Inflammatory macrophage treated with lipopolysaccharide for 1 hour (primary cell): ENCODE results near the gene FOXO6.

ENCODE experiments used
- DNase-seq, 2 donors: peaks; one replicate each; pipeline ENCODE4 v3.0.0-alpha.2; 2020 to 2022

The FOXO6 gene

GRCh38 chr1:41360786-41361494 is at the start of gene FOXO6:
Gene FOXO6 (plus strand): TSS chr1:41361434.
- peak; percentile 94 to 99 for DNase-seq

GRCh38 chr1:41312991-41313645 is 48.1 kb upstream of the FOXO6 start:
- no peak for DNase-seq

GRCh38 chr1:41313661-41314131 is 47.5 kb upstream of the FOXO6 start:
- peak in 1 of 2 donors; percentile 30 for DNase-seq

GRCh38 chr1:41314376-41315145 is 46.7 kb upstream of the FOXO6 start:
- DNase-seq: no peak

- DNase-seq: no peak
These were observed 46.0 kb upstream of the FOXO6 start for GRCh38 chr1:41315146-41315822.

- no peak for DNase-seq
These were observed 45.4 kb upstream of the FOXO6 start for GRCh38 chr1:41315871-41316270.

GRCh38 chr1:41317361-41317760 is 43.9 kb upstream of the FOXO6 start:
- no peak for DNase-seq

GRCh38 chr1:41318135-41318534 is 43.1 kb upstream of the FOXO6 start:
- DNase-seq: no peak

GRCh38 chr1:41319106-41319755 is 42.0 kb upstream of the FOXO6 start:
- DNase-seq: no peak

GRCh38 chr1:41319807-41320711 is 41.2 kb upstream of the FOXO6 start:
- DNase-seq: no peak

GRCh38 chr1:41320895-41321676 is 40.1 kb upstream of the FOXO6 start:
- no peak for DNase-seq

GRCh38 chr1:41322101-41322661 is 39.1 kb upstream of the FOXO6 start:
- no peak for DNase-seq

GRCh38 chr1:41322835-41323234 is 38.4 kb upstream of the FOXO6 start:
- peak in 1 of 2 donors; percentile 36 for DNase-seq

- no peak for DNase-seq
These were observed 38.0 kb upstream of the FOXO6 start for GRCh38 chr1:41323243-41323642.

GRCh38 chr1:41325801-41326200 is 35.4 kb upstream of the FOXO6 start:
- no peak for DNase-seq

GRCh38 chr1:41327383-41327999 is 33.7 kb upstream of the FOXO6 start:
- DNase-seq: no peak

- no peak for DNase-seq
These were observed 33.1 kb upstream of the FOXO6 start for GRCh38 chr1:41328001-41328615.

- no peak for DNase-seq
These were observed 32.2 kb upstream of the FOXO6 start for GRCh38 chr1:41328780-41329640.
